ENCODE data around the gene INHA. TPM values are rescaled to one million over a fixed set of nuclear protein-coding genes. Genes with fewer than 3 reads are reported as not detected.

Gene INHA
- total RNA-seq, 1 experiment from 2014 or later: not detected

- TF ChIP-seq SIN3A (IDR thresholded peaks at IDR 0.05; ENCODE audit: low read depth) (no peak), ELF1 (IDR thresholded peaks at IDR 0.05; ENCODE audit: borderline replicate concordance, low read depth) (no peak), CTCF (IDR thresholded peaks at IDR 0.05 in 2 of 3, conservative IDR thresholded peaks at IDR 0.05 in 1 of 3; ENCODE audit: borderline replicate concordance in 1 of 3, insufficient read depth in 1 of 3, low read depth in 2 of 3, low read length in 2 of 3) (no peak), TCF7L2 (IDR thresholded peaks at IDR 0.05; ENCODE audit: borderline replicate concordance, extremely low read depth, insufficient read depth, insufficient read length) (no peak), YY1 (IDR thresholded peaks at IDR 0.05; ENCODE audit: extremely low read depth, insufficient replicate concordance, low read depth, low read length) (no peak), ZNF274 (IDR thresholded peaks at IDR 0.05; ENCODE audit: low read depth, low read length) (no peak), CBX3 (IDR thresholded peaks at IDR 0.05; ENCODE audit: low read depth) (no peak)
Observed at GRCh38 chr2:219561179-219562048, 10.7 kb upstream of the INHA start (continued).

GRCh38 chr2:219562049-219563020, 9.8 kb upstream of the INHA start:
- RAD21 ChIA-PET (ENCODE audit: low non-redundant PET in 1 of 2, low total read pairs in 2 of 2, uncharacterized antibody in 2 of 2, unreplicated experiment in 2 of 2): no interaction called here
- Histone ChIP-seq H3K9ac (ENCODE audit: low read length) (no peak overlapping the region), H3K4me1 (ENCODE audit: control insufficient read depth in 1 of 2, insufficient read depth in 2 of 2, low read length in 2 of 2) (peaks cover 0 to 4% of the 10 kb centered on the region in 2 experiments; a peak in 1 of 4 replicates), H3K4me3 (replicated peaks in 1 of 2; ENCODE audit: low read depth in 1 of 2, low read length in 2 of 2) (no peak overlapping the region), H2AFZ (ENCODE audit: low read depth, low read length, poor library complexity, severe bottlenecking) (no peak overlapping the region), H3K4me2 (ENCODE audit: low read length) (no peak overlapping the region), H3K9me2 (ENCODE audit: insufficient read depth) (no peaks in the 10 kb centered on the region), H3K79me2 (ENCODE audit: insufficient read depth, low read length) (no peaks in the 10 kb centered on the region), H3K27ac (ENCODE audit: low read depth, low read length) (no peak overlapping the region), H3K36me3 (ENCODE audit: control insufficient read depth in 1 of 2, insufficient read depth in 2 of 2, low read length in 2 of 2) (no peaks in the 10 kb centered on the region), H4K20me1 (ENCODE audit: insufficient read depth) (no peaks in the 10 kb centered on the region), H3K9me3 (ENCODE audit: control insufficient read depth in 1 of 2, insufficient read depth in 1 of 2, low read depth in 1 of 2, low read length in 2 of 2) (no peaks in the 10 kb centered on the region), H3K27me3 (ENCODE audit: insufficient read depth, low read length) (no peaks in the 10 kb centered on the region)
- BruUV-seq (replicated peaks): no TSS peak
- intact Hi-C loops (cut with micrococcal nuclease): no loop called here
- DNase-seq (ENCODE audit: low read depth, low spot score) (no peak), ATAC-seq (no peak)
- POLR2A ChIA-PET: no interaction called here
- CTCF ChIA-PET: interaction anchor here (1.0 kb wide), 1 partner anchor 11 kb away, joined by 3 read pairs; no protein-coding TSS in a partner anchor
- TF ChIP-seq TCF7L2 (IDR thresholded peaks at IDR 0.05; ENCODE audit: borderline replicate concordance, extremely low read depth, insufficient read depth, insufficient read length) (no peak), EZH2phosphoT487 (IDR thresholded peaks at IDR 0.05; ENCODE audit: borderline replicate concordance) (no peak), CTCF (IDR thresholded peaks at IDR 0.05 in 2 of 3, conservative IDR thresholded peaks at IDR 0.05 in 1 of 3; ENCODE audit: borderline replicate concordance in 1 of 3, insufficient read depth in 1 of 3, low read depth in 2 of 3, low read length in 2 of 3) (no peak), MAX (IDR thresholded peaks at IDR 0.05) (no peak), ZNF274 (IDR thresholded peaks at IDR 0.05; ENCODE audit: low read depth, low read length) (no peak), RAD21 (IDR thresholded peaks at IDR 0.05; ENCODE audit: low read depth) (no peak), YY1 (IDR thresholded peaks at IDR 0.05; ENCODE audit: extremely low read depth, insufficient replicate concordance, low read depth, low read length) (no peak), POLR2A (IDR thresholded peaks at IDR 0.05; ENCODE audit: borderline replicate concordance, extremely low read depth, insufficient read depth, insufficient read length) (no peak), SP1 (IDR thresholded peaks at IDR 0.05; ENCODE audit: low read depth) (no peak), SRF (IDR thresholded peaks at IDR 0.05; ENCODE audit: low read depth) (no peak), POLR2AphosphoS5 (IDR thresholded peaks at IDR 0.05; ENCODE audit: low read depth, low read length) (no peak), CBX3 (IDR thresholded peaks at IDR 0.05; ENCODE audit: low read depth) (no peak), EZH2 (IDR thresholded peaks at IDR 0.05) (no peak), SIN3A (IDR thresholded peaks at IDR 0.05; ENCODE audit: low read depth) (no peak)

Data from HCT116 (cell line).